NCI-H2196 (cell line): Measurements from ENCODE around the gene CFAP97.

Experiments
- DNase-seq: peaks from one replicate; lab custom pipeline; 2025; ENCODE audit not compliant: unreplicated experiment; lab: John Stamatoyannopoulos, UW

The CFAP97 gene

GRCh38 chr4:185110375-185110823 is 93.4 kb downstream of the CFAP97 start:
- DNase-seq, result no peak

- no peak for DNase-seq
These were observed 94.1 kb downstream of the CFAP97 start for GRCh38 chr4:185109736-185110135.
